ENCODE measurements around the gene DCDC1.

The DCDC1 gene

DNA sequence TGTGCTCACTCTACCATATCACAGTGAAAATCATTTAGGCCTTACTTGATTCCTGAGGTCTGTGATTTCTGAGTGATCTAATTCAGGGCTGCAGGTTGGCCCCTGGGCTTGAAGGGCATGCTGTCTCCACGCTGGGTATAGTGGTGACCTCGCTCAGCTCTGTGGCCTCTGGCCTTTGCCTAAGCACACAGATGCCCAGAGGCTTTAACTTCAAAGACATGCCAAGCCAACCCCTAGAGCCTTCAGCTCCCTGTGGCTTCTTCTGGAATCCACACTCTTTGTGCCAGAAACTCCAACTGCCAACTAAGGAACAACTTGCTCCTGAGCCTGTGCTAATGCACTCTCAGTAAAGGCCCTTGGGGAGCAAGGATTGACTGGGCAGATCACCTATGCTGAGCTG is 550.8 kb downstream of the DCDC1 start:
- H3K4me3 ChIP-seq (ENCODE audit: low read depth, low read length): no peak overlapping the region
- TF ChIP-seq, protein P1, sequence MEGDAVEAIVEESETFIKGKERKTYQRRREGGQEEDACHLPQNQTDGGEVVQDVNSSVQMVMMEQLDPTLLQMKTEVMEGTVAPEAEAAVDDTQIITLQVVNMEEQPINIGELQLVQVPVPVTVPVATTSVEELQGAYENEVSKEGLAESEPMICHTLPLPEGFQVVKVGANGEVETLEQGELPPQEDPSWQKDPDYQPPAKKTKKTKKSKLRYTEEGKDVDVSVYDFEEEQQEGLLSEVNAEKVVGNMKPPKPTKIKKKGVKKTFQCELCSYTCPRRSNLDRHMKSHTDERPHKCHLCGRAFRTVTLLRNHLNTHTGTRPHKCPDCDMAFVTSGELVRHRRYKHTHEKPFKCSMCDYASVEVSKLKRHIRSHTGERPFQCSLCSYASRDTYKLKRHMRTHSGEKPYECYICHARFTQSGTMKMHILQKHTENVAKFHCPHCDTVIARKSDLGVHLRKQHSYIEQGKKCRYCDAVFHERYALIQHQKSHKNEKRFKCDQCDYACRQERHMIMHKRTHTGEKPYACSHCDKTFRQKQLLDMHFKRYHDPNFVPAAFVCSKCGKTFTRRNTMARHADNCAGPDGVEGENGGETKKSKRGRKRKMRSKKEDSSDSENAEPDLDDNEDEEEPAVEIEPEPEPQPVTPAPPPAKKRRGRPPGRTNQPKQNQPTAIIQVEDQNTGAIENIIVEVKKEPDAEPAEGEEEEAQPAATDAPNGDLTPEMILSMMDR (IDR thresholded peaks at IDR 0.05; ENCODE audit: borderline replicate concordance, insufficient read depth, low read depth, low read length): no peak

DNA sequence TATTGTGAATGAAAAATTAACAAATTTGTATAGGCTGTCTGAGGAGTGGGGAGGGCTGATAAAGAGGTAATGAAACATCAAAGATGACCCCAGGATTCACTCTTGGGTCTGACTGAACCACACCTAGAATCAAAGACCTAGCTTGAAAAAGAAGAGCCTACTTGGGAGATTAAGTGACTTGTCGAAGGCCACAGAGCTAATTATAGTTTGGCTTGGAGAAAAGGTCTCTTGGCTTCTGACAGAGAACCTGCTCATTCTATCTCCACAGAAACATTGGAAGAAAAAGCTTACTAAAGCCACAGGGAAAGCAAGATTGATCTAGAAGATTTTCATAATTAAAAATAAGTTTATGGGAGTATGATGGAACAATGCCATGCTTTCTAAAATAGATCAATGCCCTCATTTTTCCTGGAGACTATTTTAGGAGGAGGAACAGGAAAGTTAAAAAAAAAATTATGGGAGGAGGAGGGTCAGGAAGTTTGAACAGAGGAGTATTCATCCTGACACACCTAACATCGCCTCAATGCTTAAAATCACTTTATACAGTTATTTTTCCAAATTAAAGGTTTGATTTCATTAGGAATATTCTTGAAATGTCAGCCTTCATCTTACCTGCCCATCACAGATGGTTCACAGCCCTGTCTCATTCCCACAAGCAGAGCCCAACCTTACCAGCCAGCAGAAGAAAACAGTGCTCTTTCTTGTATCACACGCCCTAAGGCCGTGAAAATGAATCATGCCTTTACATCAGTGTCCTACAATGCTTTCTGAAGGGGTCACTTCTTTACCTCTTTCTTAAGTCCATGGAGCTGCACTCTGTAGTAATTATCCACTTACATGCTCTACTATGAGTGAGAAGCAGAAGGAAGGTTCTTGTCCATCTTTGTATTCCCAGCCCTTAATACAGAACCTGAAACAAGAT is 552.3 kb downstream of the DCDC1 start:
- TF ChIP-seq, protein P1 (IDR thresholded peaks at IDR 0.05; ENCODE audit: borderline replicate concordance, insufficient read depth, low read depth, low read length): no peak

DNA sequence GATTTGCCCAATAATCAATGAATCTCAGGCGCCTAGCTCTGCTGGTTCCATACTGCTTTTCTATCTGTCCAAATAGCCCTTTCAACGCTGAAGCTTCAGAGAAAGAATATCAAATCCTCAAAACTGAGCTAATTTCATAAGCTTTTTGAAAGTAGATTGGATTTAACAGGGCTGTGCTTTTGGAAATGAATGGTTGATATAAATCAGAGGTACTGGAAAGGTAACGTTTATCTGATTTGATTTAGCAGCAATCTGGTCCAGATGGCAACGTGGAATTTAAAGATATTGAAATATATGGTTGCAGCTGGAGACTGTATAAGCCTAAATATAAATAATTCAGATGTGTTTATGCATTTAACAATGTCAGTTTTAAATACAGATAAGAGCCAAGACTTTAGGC is 553.9 kb downstream of the DCDC1 start:
- no peak overlapping the region for H3K4me3 ChIP-seq (ENCODE audit: low read depth, low read length)
- TF ChIP-seq, protein P1 (IDR thresholded peaks at IDR 0.05; ENCODE audit: borderline replicate concordance, insufficient read depth, low read depth, low read length): no peak

More for the DNA sequence above, 552.3 kb downstream of the DCDC1 start:
- H3K4me3 ChIP-seq (ENCODE audit: low read depth, low read length): no peak overlapping the region

DNA sequence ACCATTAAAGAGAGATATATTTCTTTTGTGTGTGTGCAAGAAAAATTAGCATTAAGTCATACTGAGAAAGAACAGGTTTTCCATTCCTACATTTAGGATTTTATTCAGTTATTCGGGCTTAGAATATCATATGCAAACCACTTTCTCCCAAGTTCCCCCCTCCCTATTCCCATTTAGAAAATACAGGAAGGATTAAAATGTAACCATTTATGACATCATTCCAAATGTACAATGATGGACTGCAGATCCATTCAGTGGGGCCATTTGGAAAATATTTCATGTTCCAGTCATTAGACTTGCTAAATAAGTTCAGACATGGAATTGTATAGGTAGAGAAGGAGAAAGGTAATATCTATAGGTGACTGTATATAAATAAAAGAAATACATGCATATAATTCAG is 554.8 kb downstream of the DCDC1 start:
- TF ChIP-seq, protein P1 (IDR thresholded peaks at IDR 0.05; ENCODE audit: borderline replicate concordance, insufficient read depth, low read depth, low read length): no peak
- no peak overlapping the region for H3K4me3 ChIP-seq (ENCODE audit: low read depth, low read length)
